ENCODE data around the gene ADAM19.

The ADAM19 gene

GRCh38 chr5:157594675-157595459 is 19.3 kb upstream of the ADAM19 start:
- H3K4me3 ChIP-seq (ENCODE audit: low read depth, low read length) = no peak overlapping the region
- no peak for TF ChIP-seq CTCF (IDR thresholded peaks at IDR 0.05; ENCODE audit: borderline replicate concordance, insufficient read depth, low read depth, low read length)

GRCh38 chr5:157594257-157594656 is 18.7 kb upstream of the ADAM19 start:
- no peak overlapping the region for H3K4me3 ChIP-seq (ENCODE audit: low read depth, low read length)
- no peak for TF ChIP-seq CTCF (IDR thresholded peaks at IDR 0.05; ENCODE audit: borderline replicate concordance, insufficient read depth, low read depth, low read length)

GRCh38 chr5:157593052-157593757 is 17.6 kb upstream of the ADAM19 start:
- H3K4me3 ChIP-seq (ENCODE audit: low read depth, low read length) = no peak overlapping the region
- no peak for TF ChIP-seq CTCF (IDR thresholded peaks at IDR 0.05; ENCODE audit: borderline replicate concordance, insufficient read depth, low read depth, low read length)

- no peak overlapping the region for H3K4me3 ChIP-seq (ENCODE audit: low read depth, low read length)
- TF ChIP-seq CTCF (IDR thresholded peaks at IDR 0.05; ENCODE audit: borderline replicate concordance, insufficient read depth, low read depth, low read length) = no peak
Measured at GRCh38 chr5:157592594-157592993, 17.0 kb upstream of the ADAM19 start.

GRCh38 chr5:157590478-157590877 is 14.9 kb upstream of the ADAM19 start:
- no peak for TF ChIP-seq CTCF (IDR thresholded peaks at IDR 0.05; ENCODE audit: borderline replicate concordance, insufficient read depth, low read depth, low read length)
- no peak overlapping the region for H3K4me3 ChIP-seq (ENCODE audit: low read depth, low read length)

GRCh38 chr5:157584628-157585027 is 9.1 kb upstream of the ADAM19 start:
- no peak for TF ChIP-seq CTCF (IDR thresholded peaks at IDR 0.05; ENCODE audit: borderline replicate concordance, insufficient read depth, low read depth, low read length)

More at GRCh38 chr5:157584628-157585027, 9.1 kb upstream of the ADAM19 start:
- H3K4me3 ChIP-seq (ENCODE audit: low read depth, low read length) = no peak overlapping the region

Data from GM12875 (cell line).